Measurements from ENCODE around the gene RGPD8. TPM values are rescaled to one million over a fixed set of nuclear protein-coding genes. Genes with fewer than 3 reads are reported as not detected.
"Not testable (repeated sequence)": the region's sequence is repeated elsewhere in the genome, so short reads cannot be mapped to it uniquely, and the experiment has no call there.

The RGPD8 gene
- 3.6 and 4.3 TPM in 2 replicates for total RNA-seq (2014; rRNA removed; shearing (Covaris generic))

- peak; percentile 77 for DNase-seq (ENCODE audit: low spot score)
These were observed at the start of gene RGPD8 for GRCh38 chr2:112433480-112433879. Gene RGPD8, minus strand, starts transcription at chr2:112433645. Its CDS starts 192 bp downstream, at chr2:112433453.

DNA sequence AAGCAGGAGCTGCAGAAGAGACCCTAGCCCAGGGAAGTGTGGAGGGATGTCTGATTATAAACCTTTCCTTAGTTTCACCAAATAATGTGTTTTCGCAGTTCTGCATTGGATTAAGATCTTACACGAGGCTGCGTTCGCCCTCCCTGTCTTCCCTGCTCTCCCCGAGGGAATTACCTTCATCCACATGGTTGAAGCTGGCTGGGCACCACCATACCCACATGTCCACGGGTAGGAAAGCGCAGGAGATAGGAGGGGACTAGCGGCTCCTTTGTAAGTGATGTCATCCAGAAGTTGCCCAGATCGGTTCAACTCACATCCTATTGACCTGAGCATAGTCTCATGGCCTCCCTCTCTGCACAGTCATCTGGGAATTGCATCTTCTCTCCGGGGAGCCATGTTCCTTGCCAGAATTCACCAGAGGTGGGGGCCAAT, 49.6 kb upstream of the RGPD8 start:
- peak; percentile 79 for DNase-seq (ENCODE audit: low spot score)

DNA sequence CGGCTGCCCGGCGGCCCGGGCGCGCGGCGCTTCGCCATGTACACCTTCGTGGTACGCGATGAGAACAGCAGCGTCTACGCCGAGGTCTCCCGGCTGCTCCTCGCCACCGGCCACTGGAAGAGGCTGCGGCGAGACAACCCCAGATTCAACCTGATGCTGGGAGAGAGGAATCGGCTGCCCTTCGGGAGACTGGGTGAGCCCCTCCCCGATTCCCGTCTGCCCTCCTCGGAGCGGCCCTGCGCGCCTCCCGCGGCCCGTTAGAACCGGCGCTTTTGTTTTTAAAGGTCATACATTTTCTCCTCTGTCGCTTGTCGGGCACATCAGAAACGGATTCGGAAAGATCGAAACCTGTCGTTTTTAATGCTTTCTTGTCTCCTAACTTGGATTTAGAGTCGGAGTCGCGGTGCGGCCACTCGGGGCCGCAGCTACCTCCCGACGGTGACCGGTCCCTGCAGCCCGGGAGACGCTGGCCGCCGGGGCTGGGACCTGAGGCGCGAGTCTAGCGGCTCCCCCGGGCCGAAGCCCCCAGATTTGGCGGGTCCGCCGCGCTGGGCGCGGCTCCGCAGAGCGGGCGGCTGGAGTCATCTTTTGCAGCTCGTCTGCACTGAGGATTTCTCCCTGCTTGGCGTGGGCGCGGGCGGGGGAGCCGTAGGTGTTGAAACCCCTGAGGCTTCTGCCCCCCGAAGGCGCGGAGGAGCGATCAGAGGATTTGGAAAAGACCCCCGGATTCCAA, 49.0 kb upstream of the RGPD8 start:
- peak; percentile 34 for DNase-seq (ENCODE audit: low spot score)

GRCh38 chr2:112481528-112482233, 48.2 kb upstream of the RGPD8 start, which contains the start of gene TTL:
Gene TTL, plus strand, starts transcription at chr2:112482156. Its CDS starts 189 bp downstream, at chr2:112482345.
- DNase-seq (ENCODE audit: low spot score): peak; percentile 48

DNA sequence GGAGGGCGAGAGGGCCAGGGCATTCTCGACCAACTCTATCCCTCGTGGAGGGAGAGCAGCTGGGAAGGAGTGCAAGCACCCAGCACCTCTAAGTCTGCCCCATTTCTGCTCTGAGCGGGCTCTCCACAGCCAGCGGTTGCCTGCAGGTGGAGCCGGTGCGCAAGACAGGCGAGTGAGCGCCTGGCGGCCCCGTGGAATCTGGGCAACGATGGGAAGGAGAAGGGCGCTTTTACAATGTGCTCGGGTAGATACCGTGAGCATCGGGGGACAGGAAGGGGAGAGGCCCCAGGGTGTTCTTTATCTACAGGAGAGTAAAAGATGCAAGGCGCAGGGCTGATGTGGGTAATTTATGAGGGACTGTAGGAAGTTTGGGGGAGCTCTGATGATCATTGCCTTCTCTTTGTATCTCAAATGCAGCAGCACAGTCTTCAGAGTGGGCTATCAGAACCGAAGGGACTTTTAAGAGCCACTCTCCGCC, 47.6 kb upstream of the RGPD8 start:
- DNase-seq (ENCODE audit: low spot score): peak; percentile 70

DNA sequence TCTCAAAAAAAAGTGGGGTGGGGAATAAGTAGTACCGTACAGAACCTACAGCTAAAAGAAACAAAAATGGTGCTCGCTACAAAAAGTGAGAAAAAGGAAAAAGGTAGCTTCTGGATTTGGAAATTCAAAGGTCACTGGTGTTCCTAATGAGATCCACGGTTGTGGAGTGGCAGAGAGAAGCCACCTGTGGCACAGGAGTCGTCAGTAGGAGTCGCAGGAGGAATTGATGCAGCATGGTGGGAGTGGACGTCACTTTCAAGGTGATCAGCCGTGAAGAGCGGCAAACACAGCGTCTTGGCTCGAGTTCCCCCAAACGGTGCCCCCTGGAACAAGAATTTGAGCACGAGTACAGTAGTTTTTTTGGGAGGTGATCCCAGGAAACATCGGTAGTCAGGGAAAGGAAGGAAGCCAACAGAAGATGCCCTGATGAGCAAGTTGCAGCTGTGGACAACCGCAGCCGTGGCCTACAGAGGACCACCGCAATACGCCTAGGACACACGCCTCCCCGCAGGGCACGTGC, 47.1 kb upstream of the RGPD8 start:
- no peak for DNase-seq (ENCODE audit: low spot score)

GRCh38 chr2:112476434-112476833, 43.0 kb upstream of the RGPD8 start:
- no peak for DNase-seq (ENCODE audit: low spot score)

DNA sequence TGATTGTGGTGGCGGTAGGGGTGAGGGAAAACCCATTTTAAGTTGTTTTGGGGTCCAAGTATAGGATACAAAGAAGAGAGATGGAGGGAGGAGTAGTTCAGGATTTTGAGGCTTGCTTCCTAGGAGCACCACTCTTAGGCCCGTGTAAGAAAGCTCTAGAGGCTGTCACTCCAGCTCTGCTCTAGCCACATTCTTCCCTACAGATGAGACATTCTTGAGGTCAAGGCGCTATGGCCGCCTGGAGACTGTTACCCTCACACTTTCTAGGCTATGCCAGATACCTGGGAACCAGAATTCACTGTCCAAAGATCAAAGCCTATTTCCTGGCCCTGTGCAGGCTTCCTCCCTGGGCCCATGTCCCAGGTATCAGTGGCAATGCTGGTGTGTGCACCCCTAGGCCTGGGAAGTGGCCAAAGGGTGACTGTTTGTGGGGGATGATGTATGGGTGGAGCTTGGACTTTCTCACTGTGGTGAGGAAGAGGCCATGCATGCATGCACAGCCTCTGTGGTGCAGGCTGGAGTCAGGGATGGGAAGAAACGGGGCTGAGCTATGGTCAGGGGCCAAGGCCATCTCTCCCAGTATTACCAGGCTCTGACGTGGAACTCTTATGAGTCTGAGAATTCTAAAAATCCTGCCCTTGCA, 41.5 kb upstream of the RGPD8 start:
- no peak for DNase-seq (ENCODE audit: low spot score)

GRCh38 chr2:112472547-112473263, 39.3 kb upstream of the RGPD8 start:
- no peak for DNase-seq (ENCODE audit: low spot score)

GRCh38 chr2:112465382-112465781, 31.9 kb upstream of the RGPD8 start:
- peak; percentile 5 for DNase-seq (ENCODE audit: low spot score)

DNA sequence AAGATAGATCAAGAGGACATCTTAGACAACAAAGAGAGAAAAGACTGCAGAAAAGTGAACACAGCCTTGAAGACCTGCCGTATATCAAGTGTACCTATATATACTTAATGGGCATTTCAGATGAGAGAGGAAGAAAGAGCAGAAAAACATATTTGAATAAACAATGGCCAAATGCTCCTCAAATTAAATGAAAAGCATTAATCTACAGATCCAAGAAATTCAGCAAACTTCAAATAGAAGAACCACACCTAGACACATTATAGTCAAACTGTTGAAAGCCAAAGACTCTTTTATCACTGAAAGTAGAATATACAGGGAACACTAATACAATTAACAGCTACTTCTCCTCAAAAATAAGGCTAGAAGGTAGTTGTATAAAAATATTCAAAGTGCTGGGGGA, 29.8 kb upstream of the RGPD8 start:
- no peak for DNase-seq (ENCODE audit: low spot score)

GRCh38 chr2:112462178-112462577, 28.7 kb upstream of the RGPD8 start:
- no peak for DNase-seq (ENCODE audit: low spot score)

DNA sequence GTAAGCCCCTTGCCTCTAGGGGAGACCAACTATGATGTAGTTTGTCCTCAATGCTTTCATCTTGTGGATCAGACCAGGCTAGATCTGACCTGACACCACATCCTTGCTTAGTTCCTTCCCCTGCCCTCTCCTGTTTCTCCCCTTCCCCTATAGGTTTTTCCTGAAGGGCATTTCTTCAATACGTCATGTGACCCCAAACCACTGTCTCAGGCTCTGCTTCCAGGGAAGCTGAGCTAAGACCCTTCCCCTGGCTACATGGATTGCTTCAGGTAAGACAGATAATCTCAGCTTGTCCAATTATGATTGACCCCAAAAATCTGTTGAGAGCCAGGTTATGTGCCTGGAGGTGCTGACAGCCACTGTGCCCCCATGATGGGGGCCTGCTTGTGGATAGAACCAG, 25.9 kb upstream of the RGPD8 start:
- DNase-seq (ENCODE audit: low spot score): no peak

GRCh38 chr2:112454586-112454985, 21.1 kb upstream of the RGPD8 start:
- DNase-seq (ENCODE audit: low spot score): no peak

DNA sequence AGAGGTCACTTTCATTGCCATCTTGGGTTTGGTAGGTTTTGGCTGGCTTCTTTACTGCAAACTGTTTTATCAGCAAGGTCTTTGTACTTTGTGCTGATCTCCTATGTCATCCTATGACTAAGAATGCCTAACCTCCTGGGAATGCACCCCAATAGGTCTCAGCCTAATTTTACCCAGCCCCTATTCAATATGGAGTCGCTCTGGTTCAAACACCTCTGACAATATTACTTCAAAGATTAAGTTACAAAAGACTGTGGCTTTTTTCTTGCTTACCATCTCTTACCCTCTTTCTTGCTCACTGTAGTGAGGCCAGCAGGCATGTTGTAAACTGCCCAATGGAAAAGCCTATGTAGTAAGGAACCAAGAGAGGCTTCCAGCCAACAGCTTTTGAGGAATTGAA, 17.9 kb upstream of the RGPD8 start:
- DNase-seq (ENCODE audit: low spot score): no peak

GRCh38 chr2:112449854-112450253, 16.4 kb upstream of the RGPD8 start:
- no peak for DNase-seq (ENCODE audit: low spot score)

- DNase-seq (ENCODE audit: low spot score): not testable (repeated sequence)
These were observed 10.8 kb upstream of the RGPD8 start for GRCh38 chr2:112444256-112444655.

DNA sequence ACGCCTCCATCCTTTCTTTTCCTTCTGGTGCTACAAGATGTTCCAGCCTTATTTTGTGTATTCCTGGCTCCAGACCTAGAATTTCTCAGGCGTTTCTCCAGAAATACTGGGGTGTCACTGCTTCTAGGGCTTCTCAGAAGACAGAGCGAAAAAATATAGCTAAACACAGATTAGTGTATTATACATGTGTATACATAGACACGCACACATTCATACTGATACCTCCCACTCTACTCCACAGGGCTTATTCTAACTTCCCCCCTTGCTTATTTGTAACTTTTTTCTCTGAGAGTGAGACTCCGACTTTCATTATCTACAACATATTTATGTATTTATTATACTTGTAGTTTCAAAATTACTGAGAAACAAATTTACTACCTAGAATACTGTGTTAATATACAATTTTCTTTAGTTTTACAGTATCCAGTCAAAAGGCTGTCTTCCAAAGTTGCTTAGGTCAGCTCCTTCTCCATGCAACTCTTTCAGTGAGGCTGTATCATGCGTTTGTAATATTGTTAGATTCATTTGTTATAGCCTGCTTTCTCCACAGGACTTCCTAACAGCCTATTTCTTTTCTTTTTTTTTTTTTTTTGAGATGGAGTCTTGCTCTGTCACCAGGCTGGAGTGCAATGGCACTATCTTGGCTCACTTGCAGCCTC, 5.3 kb upstream of the RGPD8 start:
- DNase-seq (ENCODE audit: low spot score): not testable (repeated sequence)

GRCh38 chr2:112437405-112437831, 4.0 kb upstream of the RGPD8 start:
- DNase-seq (ENCODE audit: low spot score): not testable (repeated sequence)

- DNase-seq (ENCODE audit: low spot score): not testable (repeated sequence)
These were observed 3.5 kb upstream of the RGPD8 start for GRCh38 chr2:112436993-112437392.
